GM19023 (cell line): Measurements from ENCODE around the gene PFKFB4.
"Not testable (repeated sequence)": the region's sequence is repeated elsewhere in the genome, so short reads cannot be mapped to it uniquely, and the experiment has no call there.

Source experiments
- ATAC-seq: cut with Tn5 transposase; IDR thresholded peaks from one replicate; pipeline ENCODE4 v1.9.1; 2021; ENCODE audit warnings: mild to moderate bottlenecking, moderate library complexity; ENCODE audit not compliant: unreplicated experiment

PFKFB4 gene

DNA sequence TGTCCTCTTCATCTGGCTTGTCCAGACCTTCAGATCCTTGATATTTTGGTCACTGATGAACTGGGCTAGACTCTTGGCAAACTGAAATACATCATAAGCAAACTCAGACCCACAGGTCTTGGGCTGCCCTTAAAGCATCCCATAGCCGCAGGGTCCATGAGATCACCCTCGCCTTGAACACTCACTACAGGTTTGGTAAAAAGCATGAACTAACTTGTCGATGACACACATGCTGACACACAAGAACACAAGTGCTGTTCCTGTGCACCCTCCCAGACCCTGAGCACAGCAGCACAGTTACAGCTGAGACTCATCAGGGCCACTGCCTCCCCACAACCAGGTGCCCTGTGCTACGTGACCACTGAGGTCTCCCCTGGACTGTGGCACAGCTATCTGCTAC lies 21.0 kb downstream of the PFKFB4 start:
- no peak for ATAC-seq

DNA sequence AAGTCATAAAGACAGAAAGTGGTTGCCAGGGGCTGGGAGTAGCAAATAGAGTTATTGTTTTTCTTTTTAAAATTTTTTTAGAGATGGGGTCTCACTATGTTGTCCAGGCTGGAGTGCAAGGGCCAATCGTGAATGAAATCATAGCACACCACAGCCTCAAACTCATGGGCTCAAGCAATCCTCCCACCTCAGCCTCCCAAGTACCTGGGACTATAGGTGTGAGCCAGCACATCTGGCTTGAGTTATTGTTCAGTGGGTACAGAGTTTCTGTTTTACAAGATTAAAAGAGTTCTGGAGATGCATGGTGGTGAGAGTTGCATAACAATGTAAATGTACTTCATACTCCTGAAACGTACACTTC lies 23.6 kb downstream of the PFKFB4 start:
- no peak for ATAC-seq

DNA sequence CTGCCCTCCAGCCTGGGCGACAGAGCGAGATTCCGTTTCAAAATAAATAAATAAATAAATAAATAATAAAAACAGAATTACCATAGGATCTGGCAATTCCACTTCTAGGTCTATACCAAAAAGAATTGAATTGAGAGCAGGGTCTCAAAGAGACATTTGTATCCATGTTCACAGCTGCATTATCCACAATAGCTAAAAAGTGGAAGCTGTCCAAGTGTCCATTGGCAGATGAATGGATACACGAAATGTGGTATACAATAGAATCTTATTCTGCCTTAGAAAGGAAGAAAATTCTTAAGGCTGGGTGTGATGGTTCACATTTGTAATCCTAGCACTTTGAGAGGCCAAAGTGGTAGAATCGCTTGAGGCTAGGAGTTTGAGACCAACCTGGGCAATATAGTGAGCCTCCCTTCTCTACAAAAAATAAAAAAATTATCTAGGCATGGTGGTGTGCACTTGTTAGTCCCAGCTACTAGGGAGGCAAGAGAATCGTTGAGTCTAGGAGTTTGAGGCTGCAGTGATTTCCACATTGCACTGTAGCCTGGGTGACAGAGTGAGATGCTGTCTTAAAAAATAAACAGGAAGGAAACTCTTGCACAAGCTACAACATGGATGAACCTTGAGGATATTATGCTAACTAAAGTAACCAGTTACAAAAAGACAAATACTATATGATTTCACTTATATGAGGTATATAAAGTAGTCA lies 24.2 kb downstream of the PFKFB4 start:
- no peak for ATAC-seq

DNA sequence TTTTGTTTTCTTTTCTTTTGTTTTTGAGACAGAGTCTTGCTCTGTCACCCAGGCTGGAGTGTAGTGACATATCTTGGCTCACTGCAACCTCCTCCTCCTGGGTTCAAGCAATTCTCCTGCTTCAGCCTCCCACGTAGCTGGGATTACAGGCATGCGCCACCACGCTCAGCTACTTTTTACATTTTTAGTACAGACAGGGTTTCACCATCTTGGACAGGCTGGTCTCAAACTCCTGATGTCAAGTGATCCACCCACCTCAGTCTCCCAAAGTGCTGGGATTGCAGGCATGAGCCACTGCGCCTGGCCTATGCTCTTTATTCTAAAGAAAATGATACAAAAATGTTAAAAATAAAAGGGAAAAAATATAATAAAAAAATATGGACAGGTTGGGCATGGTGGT lies 25.9 kb downstream of the PFKFB4 start:
- not testable (repeated sequence) for ATAC-seq

DNA sequence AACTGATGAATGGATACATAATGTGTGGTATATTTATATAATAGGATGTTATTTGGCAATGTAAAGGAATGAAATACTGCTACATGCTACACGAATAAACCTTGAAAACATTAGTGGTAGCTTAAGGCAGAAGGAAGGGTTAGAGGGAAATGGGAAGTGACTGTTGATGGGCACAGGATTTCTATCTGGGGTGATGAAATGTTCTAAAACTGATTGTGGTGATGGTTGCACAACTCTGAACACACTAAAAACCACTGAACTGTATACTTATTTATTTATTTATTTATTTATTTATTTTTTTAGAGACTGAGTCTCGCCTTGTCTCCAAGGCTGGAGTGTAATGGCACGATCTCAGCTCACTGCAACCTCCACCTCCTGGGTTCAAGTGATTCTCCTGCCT lies 27.8 kb downstream of the PFKFB4 start:
- no peak for ATAC-seq

DNA sequence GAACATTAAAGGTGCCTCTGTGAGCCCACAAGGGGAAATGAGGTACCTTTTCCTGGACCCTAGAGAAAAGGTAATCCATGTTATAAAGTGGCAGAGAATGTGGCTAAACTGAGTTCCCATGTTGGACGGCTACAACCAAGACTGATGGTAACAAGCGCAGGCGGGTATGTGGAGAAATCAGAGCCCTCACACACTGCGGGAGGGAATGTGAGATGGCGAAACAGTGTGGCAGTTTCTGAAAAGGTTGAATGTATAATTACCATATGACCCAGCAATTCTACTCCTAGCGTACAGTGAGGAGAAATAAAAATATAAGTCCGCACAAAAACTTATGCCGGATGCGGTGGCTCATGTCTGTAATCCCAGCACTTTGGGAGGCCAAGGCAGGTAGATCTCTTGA lies 28.6 kb downstream of the PFKFB4 start:
- no peak for ATAC-seq

DNA sequence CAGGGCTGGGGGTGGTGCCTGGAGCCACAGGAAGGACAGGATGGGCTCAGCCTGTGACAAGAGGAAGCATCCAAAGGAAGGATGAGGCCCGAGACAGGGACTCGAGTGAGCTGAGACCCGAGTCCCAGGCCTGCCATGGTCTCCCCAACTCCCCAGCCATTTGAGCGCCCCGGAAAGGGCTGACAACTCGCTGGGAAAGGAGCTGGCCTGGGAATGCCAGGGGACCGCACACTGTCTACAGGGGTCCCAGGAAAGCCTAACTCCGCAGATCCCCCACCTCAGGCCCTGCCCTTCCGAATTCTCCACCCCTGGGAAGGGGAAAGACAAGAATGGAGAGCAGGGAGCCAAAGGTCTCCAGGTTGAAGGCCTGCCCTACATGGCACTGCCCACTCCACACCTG lies 31.6 kb downstream of the PFKFB4 start:
- ATAC-seq = no peak

DNA sequence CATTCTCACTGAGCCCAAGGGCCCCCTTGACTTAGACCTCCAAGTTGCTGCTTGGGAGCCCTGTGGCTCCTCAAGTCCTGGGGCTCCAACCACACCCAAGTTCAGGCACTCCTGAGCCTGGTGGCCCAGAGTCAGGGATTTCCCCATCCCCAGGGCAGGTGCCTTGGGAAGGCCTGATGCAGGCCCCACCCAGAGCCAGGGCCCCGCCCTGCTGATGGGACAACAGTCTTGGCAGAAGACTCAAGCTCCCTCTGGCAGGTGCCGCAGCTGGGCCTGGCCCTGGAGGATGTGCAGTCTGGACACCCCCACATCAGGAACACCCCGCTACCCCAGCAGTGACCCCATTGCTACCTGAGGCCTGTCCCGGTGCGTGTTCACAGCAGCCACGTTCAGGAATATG lies 35.0 kb downstream of the PFKFB4 start:
- ATAC-seq = no peak

DNA sequence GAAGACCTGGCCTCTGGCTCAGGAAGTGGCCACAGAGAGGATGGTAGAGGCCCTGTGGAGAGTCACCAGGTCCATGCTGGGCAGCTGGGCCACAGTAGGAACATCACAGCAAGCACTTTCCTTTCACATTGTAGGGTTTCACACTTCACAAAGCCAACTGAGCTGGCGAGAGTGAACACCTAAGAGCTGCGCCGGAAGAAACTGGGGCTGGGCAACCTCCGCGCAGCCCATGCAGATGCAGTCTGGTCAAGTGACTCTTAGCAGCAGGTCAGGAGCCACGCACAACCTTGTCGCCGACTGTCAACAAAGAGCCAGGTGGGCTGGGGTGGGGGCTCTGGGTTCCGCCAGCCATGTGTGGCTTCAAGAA lies 37.3 kb downstream of the PFKFB4 start:
- ATAC-seq = no peak

DNA sequence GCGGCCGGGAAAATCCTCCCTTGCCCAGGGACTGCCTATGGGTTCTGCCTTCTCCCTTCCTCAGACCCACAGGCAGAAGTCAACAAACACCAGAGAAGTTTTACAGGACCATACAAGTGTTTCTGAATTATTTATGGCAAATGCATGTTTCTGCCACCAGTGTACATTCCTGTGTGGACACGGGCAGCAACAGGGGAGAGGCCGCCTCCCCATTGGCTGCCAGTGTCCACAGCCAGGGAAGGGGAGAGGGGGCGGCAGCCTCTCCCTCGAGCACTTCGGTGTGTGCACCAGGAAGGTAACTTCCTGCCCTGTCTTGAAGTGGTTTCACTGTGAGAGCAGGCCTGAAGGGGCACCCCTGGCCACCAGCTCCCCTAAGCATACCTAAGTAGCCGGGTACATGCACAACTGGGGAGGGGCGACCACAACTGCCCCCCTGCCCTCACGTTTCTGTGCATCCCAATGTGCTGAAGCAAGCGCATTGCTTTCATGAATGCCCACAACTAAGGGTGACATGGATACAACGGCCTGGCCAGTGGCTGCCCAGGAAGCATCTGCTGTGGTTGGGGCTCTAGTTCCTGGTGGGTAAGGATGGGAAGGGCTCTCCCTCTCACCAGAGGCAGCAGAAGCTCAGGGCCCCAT lies 37.8 kb downstream of the PFKFB4 start:
- ATAC-seq = no peak

DNA sequence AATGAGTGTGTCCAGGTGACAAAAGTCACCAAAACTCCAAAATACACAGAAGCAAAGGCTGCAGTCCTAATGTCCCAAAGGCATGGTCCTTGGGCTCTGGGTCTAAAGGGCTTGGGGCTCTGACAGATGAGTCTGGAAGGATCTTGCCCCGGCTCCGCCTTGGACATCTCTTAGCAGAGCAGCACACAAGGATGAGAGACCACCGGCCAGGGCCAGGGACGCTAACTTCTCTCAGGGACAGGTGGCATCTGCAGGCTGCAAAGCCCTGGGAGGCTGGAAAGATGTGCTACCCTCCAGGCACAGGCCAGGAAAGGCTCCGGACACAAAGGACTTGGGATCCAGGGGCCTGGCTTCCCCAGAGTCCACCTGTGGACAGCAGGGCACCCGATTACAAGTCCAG lies 38.5 kb downstream of the PFKFB4 start:
- no peak for ATAC-seq

DNA sequence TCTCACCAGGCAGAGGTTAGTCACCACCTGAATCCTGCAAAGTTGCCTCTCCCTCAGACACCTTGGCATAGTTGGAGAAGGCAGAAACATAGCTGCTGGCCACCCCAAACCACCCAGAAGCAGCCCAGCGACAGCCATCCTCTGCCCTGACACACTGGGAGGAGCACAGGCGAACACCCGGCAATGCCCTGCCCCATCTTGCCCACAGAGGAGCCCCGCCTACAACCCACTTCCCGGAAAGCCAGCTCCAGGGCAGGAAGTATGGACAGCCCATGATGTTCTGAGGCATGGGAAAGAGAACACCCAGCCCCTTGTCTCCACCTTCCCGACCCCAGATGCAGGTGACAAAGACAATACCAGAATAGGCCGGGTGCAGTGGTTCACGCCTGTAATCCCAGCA lies 40.0 kb downstream of the PFKFB4 start:
- no peak for ATAC-seq

DNA sequence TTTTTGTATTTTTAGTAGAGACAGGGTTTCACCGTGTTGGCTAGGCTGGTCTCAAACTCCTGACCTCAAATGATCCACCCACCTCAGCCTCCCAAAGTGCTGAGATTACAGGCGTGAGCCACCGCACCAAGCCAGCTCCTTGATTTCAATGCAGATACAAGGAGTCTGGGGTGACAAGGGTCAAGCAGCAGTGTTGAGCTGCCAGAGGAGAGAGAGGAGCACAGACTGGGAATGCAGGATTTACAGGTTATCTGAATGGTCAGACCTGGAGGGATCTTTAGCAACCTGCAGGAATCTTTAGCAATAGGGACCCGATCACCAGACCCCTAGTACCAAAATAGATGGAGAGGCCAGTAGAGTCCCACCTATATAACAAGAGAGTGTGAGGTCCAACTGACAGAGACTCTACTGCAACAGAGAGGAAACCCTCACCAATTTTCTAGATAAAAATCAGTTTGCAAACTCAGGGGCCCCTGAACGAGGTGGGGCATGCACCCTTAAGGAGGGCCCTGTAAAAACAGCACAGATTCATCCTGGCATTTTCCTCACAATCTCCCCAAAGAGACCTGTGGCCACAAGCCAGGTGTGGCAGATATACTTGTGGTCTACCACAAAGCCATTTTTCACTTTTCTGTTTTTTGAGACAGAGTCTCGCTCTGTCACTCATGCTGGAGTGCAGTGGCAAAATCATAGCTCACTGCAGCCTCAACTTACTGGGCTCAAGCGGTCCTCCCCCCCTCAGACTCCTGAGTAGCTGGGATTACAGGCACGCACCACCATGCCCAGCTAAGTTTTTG lies 42.0 kb downstream of the PFKFB4 start:
- no peak for ATAC-seq

DNA sequence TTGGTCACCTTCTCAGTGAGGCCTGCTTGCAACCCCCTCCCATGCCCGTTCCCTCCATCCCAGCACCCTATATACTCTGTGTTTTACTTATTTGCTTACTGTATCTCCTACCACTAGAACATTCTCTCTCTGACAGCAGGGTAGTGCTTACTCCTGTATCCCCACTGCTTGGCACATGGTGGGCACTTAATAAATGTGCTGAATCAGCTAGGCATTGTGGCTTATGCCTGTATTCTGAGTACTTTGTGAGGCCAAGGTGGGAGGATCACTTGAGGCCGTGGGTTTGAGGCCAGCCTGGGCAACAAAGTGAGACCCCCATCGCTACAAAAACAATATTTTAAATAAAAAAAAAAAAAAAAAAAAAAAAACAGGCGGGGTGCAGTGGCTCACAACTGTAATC lies 45.1 kb downstream of the PFKFB4 start:
- ATAC-seq = no peak

DNA sequence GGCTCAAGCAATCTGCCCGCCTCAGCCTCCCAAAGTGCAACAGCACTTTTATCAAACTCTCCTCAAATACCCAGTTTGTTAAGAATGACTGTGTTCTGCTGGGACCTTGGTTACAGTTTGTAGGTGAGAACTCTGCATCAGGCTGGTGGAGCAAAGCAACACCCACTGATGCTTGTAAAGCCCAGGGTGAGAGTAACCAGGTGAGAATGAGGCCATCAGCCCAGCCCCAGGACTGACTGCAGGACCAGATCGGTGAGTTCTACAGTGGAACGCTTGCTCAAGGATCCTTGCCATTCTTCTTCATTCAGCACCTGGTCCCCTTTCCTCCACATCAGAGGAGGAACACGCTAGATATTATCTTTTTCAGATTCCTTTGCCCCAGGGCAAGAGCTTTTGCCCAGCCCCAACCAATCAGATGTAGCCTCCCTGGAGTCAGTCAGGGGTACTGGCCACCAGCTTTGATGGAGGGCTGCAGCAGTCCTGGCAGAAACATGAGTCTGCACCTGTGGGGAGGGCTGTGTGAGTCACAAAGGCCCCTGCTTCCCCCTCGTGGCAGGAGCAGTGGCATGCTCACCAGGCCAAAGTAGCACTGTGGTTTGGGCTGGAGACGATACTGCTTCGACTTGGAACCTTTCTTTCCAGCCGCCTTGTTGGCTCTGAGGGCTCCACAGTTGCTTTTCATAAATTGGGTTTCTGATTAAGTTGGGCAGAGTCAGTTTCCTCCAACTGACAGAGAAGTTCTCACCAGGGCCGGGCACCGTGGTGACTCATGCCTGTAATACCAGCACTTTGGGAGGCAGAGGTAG lies 49.1 kb downstream of the PFKFB4 start:
- no peak for ATAC-seq

DNA sequence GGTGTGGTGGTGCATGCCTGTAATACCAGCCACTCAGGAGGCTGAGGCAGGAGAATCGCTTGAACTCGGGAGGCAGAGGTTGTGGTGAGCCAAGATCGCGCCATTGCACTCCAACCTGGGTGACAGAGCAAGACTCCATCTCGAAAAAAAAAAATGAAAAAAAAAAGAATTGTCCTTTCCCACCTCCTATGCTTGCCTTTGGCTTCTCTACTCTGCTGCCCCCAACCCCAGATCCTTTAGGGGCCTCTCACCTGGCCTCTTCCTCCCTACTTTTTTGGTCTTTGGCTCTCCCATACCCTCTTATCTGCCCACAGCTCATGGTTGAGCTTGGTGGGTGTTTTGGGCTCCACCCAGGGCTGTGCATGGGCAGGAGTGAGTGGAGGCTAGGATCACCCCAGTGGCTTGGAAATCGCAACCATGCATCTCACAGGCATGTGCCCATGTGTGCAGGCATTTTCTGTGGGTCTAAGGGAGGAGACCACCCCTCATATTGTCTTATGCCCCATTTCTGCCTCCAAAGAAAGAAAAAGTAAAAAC lies 50.6 kb downstream of the PFKFB4 start:
- ATAC-seq = no peak

DNA sequence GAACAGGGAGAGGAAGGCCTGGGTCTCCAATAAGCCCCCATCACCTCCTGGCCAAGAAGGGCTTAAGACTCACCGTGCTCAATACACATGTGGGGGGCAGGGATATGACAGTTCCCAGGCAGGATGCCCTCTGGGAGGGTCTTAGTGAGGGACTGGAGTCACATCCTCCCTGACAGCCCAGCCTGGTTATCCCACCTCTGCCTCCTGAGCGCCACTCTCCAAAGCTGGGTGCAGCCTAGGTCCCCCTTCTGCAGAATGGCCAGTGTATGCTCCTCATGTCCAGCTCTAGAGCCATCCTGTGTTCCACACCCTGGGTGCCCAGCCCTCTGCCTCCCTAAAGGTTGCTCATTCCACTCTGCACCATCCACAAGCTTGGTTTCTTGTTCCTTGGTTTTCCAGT lies 51.5 kb downstream of the PFKFB4 start:
- ATAC-seq = no peak

DNA sequence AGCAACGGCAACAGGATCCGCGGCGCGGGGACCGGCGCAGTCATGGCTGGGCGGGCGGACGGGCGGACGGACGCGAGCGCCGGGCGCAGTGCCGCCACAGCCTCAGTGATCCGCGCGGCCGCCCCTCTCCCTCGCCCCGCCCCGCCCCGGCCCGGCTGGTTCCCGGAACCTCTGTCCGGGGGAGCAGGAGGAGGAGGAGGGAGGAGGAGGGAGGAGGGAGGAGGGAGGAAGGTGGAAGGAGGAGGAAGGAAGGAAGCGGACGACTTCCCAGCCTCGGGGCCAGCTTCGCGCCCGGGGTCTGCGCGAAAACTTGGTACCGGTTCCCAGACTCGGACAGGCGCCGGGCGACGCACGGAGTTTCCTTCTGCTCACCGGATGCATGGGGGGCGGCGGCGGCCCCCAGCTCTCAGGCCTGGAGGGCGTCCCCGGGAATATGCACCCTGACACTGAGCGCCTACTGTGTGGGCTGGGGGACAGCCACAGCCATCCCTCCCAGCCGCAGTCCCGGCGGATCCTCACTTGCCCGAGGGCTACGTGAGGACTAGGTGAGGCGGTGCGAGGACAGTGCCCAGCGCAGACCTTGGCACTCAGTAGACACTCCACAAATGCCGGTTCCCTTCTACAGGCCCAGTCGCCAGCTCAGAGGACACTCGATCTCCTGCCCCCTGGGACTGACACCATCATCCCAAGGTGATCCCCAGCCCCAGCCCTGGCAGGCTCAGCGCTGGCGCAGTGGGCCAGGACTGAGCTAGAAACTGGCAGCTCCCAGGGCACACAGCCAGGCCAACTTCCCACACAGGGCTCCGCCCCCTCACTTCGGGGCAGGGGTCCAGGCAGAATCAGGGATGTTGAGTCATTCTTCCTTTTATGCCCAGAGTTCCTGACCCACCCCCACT lies 52.3 kb downstream of the PFKFB4 start, which contains the start of gene SHISA5:
TSS of gene SHISA5 (minus strand) at position 124 of the 896 bp plus-strand sequence. CDS start at position 44, 80 bp downstream.
- ATAC-seq = no peak

DNA sequence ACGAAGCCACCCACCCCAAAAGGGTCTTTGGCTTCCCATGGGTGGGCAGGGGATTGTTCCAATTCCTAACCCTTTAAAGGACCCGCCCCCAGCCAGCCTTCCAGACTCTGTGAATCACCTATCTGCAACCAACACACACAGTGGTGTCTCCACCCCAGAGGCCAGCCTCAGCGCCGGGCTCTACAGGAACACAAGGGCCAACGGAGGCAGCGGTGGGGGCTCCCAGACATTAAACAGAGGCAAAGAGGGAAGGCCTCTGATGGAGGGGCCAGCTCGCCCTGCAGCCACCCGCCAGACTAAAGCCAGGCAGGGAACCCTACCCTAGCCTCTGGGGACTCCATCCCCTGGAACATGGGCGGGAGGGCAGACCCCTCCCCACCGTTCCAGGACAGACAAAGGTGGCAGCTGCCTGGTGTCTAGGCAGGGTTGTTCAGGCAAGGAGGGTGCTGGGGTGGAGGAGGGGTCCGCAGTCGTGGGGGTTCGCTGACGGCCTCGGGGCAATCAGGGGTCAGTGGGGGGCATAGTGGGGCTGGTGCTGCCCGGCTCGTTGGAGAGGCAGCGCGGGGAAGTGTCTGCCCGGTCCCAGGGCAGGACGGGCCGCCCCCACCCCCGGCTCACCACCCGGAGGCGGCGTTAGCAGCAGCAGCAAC lies 53.1 kb downstream of the PFKFB4 start:
- ATAC-seq = no peak
